A673 (cell line): ENCODE results near the gene NAA40. TPM values are rescaled to one million over a fixed set of nuclear protein-coding genes. Genes with fewer than 3 reads are reported as not detected.
A peak's percentile ranks its signal among the peaks of the same experiment; 100 is the strongest.

Experiments used
- BruUV-seq: library from RNA; stranded (reverse); fragments of 400-500 nt; replicated peaks from 2 replicates; lab custom pipeline; 2021; lab: Mats Ljungman, UMichigan
- CTCF ChIA-PET: fragments of 300-600 bp; sonication (Branson Sonifier 250); formaldehyde crosslinking; loops from one replicate; lab custom pipeline; 2022; ENCODE audit warnings: antibody characterized with exemption; lab: Charles Lee
- POLR2A ChIA-PET: fragments of 300-600 bp; sonication (Branson Sonifier 250); formaldehyde crosslinking; loops from one replicate; lab custom pipeline; 2022; ENCODE audit warnings: antibody characterized with exemption; ENCODE audit not compliant: low non-redundant PET; lab: Charles Lee
- DNase-seq: peaks from one replicate; pipeline ENCODE4 v3.0.0-alpha.2; 2015; ENCODE audit warnings: low spot score
- H3K27ac ChIP-seq: fragments of 200-600 bp; sonication (generic); 2 replicates; pipeline ENCODE4 v1.5.1; 2016; ENCODE audit warnings: mixed run types, low read depth, mild to moderate bottlenecking, mixed read lengths, antibody characterized with exemption, low read length; ENCODE audit not compliant: poor library complexity, severe bottlenecking
- H3K27me3 ChIP-seq: fragments of 200-600 bp; sonication (generic); replicated peaks from 2 replicates; pipeline ENCODE4 v1.6.1; 2017; ENCODE audit warnings: mixed run types, low read depth, mild to moderate bottlenecking, mixed read lengths, antibody characterized with exemption, low read length; ENCODE audit not compliant: insufficient read depth, poor library complexity
- H3K36me3 ChIP-seq: fragments of 200-600 bp; sonication (generic); 2 replicates; pipeline ENCODE4 v1.6.1; 2016; ENCODE audit warnings: mixed run types, mild to moderate bottlenecking, mixed read lengths, antibody characterized with exemption, low read length; ENCODE audit not compliant: insufficient read depth, poor library complexity, severe bottlenecking
- H3K4me1 ChIP-seq: fragments of 200-600 bp; sonication (generic); 2 replicates; pipeline ENCODE4 v1.6.1; 2017; ENCODE audit warnings: mixed run types, mild to moderate bottlenecking, mixed read lengths, antibody characterized with exemption, low read length; ENCODE audit not compliant: insufficient read depth, poor library complexity, severe bottlenecking
- H3K4me3 ChIP-seq: fragments of 200-600 bp; sonication (generic); 2 replicates; pipeline ENCODE4 v1.5.1; 2016; ENCODE audit warnings: low read depth, mixed run types, mild to moderate bottlenecking, mixed read lengths, low read length; ENCODE audit not compliant: poor library complexity, severe bottlenecking
- H3K9me3 ChIP-seq: fragments of 200-600 bp; sonication (generic); 2 replicates; pipeline ENCODE4 v1.6.1; 2016; ENCODE audit warnings: mixed run types, low read depth, mild to moderate bottlenecking, mixed read lengths, antibody characterized with exemption, low read length; ENCODE audit not compliant: poor library complexity, severe bottlenecking
- CTCF ChIP-seq: fragments of 300-800, 200-600 bp; sonication (generic); conservative IDR thresholded peaks from 2 replicates; pipeline ENCODE4 v1.5.1; 2017; ENCODE audit warnings: low read depth, mild to moderate bottlenecking, antibody characterized with exemption, low read length, moderate library complexity, mixed read lengths
- EZH2 ChIP-seq: fragments of 200-600 bp; sonication (generic); IDR thresholded peaks from 2 replicates; pipeline ENCODE4 v1.6.1; 2017; ENCODE audit warnings: borderline replicate concordance, low read depth, mild to moderate bottlenecking, mixed read lengths, antibody characterized with exemption, low read length; ENCODE audit not compliant: poor library complexity, severe bottlenecking
- intact Hi-C: fragments of 100-400 bp; cut with micrococcal nuclease; formaldehyde crosslinking; loops from one replicate; pipeline ENCODE4 v1.10.0; 2022; ENCODE audit not compliant: unreplicated experiment
- total RNA-seq: library from RNA; stranded (reverse); gene quantifications from 2 replicates; pipeline ENCODE4 v1.2.3, GENCODE V29; 2021

Gene NAA40
- total RNA-seq, 1 experiment from 2014 or later: 44.8 TPM

- TF ChIP-seq EZH2: no peak
- TF ChIP-seq CTCF: no peak
- BruUV-seq: TSS peak; percentile 19
- intact Hi-C loops: no loop called here
- Histone ChIP-seq H3K4me1 (peaks cover 10% of the 10 kb centered on the region), H3K36me3 (peaks cover 21% of the 10 kb centered on the region), H3K9me3 (no peaks in the 10 kb centered on the region), H3K4me3 (no peak overlapping the region), H3K27ac (no peak overlapping the region), H3K27me3 (no peaks in the 10 kb centered on the region)
- ChIA-PET CTCF (interaction anchor here (1.0 kb wide), 1 partner anchor 79 kb away, joined by 4 read pairs; no protein-coding TSS in a partner anchor), POLR2A (no interaction called here)
- DNase-seq: no peak
These were observed 30.0 kb upstream of the NAA40 start for GRCh38 chr11:63908631-63909401.

- no peak for DNase-seq
- TF ChIP-seq EZH2: no peak
- no peak for TF ChIP-seq CTCF
- intact Hi-C loops: no loop called here
- POLR2A ChIA-PET: no interaction called here
- BruUV-seq: no TSS peak
- no peak overlapping the region for H3K27ac ChIP-seq
- H3K4me3 ChIP-seq: no peak overlapping the region
- no peaks in the 10 kb centered on the region for H3K9me3 ChIP-seq
- peaks cover 10% of the 10 kb centered on the region for H3K36me3 ChIP-seq
- H3K4me1 ChIP-seq: peaks cover 10% of the 10 kb centered on the region
- CTCF ChIA-PET: interaction anchor here (0.5 to 1.0 kb wide), 2 partner anchors 78 to 80 kb away, joined by 4 to 10 read pairs; no protein-coding TSS in a partner anchor
- no peaks in the 10 kb centered on the region for H3K27me3 ChIP-seq
These were observed 29.0 kb upstream of the NAA40 start for GRCh38 chr11:63909591-63910506.

DNA sequence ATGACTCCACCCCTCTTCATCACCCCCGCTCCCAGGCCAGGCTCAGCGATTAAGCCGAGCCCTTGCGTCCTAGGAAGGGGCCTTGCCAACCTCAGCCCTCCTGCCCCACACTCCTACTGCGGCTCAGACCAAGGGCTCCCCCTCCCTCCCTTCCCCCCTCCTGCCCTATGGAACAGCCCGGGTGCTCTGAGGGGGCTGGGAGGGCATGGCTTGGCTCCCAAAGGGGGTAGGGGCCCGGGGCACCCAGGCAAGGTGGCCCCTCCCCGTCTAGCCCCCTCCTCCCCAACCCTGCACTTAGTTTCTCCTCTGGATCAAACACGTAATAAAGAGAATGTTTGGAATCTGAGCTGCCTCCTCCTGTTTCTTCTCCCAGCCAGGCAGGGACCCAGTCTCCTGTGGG, 28.1 kb upstream of the NAA40 start:
- Histone ChIP-seq H3K9me3 (no peaks in the 10 kb centered on the region), H3K27ac (peak overlapping the region; percentile 45), H3K36me3 (peaks cover 6% of the 10 kb centered on the region), H3K27me3 (no peaks in the 10 kb centered on the region), H3K4me3 (no peak overlapping the region), H3K4me1 (peaks cover 10% of the 10 kb centered on the region)
- intact Hi-C loops: no loop called here
- ChIA-PET CTCF (interaction anchor here (0.5 to 0.6 kb wide), 2 partner anchors 24 to 79 kb away, joined by 3 to 10 read pairs; no protein-coding TSS in a partner anchor), POLR2A (no interaction called here)
- no peak for TF ChIP-seq EZH2
- TF ChIP-seq CTCF: no peak
- DNase-seq: no peak
- no TSS peak for BruUV-seq
